Measurements from ENCODE around the gene RUVBL2.
A peak's percentile ranks its signal among the peaks of the same experiment; 100 is the strongest.

Gene RUVBL2

GRCh38 chr19:48989701-48990291 is 3.9 kb upstream of the RUVBL2 start:
- peak in 8 of 14 donors; percentile 9 to 52 (median 35) for DNase-seq

GRCh38 chr19:48990400-48990799 is 3.3 kb upstream of the RUVBL2 start:
- DNase-seq: no peak

GRCh38 chr19:48991011-48991609 is 2.6 kb upstream of the RUVBL2 start:
- no peak for DNase-seq

- DNase-seq: peak in 7 of 14 donors; percentile 15 to 49 (median 34)
Observed at GRCh38 chr19:48991873-48992580, 1.7 kb upstream of the RUVBL2 start.

GRCh38 chr19:48992581-48993174 is 1.0 kb upstream of the RUVBL2 start:
- DNase-seq: peak in 7 of 14 donors; percentile 45 to 75 (median 67)

GRCh38 chr19:48994035-48994386 is 324 bp downstream of the RUVBL2 start:
- no peak for DNase-seq

- DNase-seq: no peak
Observed at GRCh38 chr19:48997972-48998371, 4.3 kb downstream of the RUVBL2 start.

- no peak for DNase-seq
Observed at GRCh38 chr19:48999481-49000325, 6.0 kb downstream of the RUVBL2 start.

GRCh38 chr19:49004133-49004532 is 10.4 kb downstream of the RUVBL2 start:
- no peak for DNase-seq

GRCh38 chr19:49004964-49005614 is 11.4 kb downstream of the RUVBL2 start:
- DNase-seq: no peak

- DNase-seq: no peak
Observed at GRCh38 chr19:49006905-49007304, 13.2 kb downstream of the RUVBL2 start.

- DNase-seq: no peak
Observed at GRCh38 chr19:49009828-49010227, 16.1 kb downstream of the RUVBL2 start.

- DNase-seq: no peak
Observed at GRCh38 chr19:49010453-49010852, 16.8 kb downstream of the RUVBL2 start.

- DNase-seq: no peak
Observed at GRCh38 chr19:49011194-49011593, 17.5 kb downstream of the RUVBL2 start.

GRCh38 chr19:49014123-49014869 is 20.6 kb downstream of the RUVBL2 start:
- DNase-seq: no peak

GRCh38 chr19:49014870-49015255 is 21.2 kb downstream of the RUVBL2 start:
- DNase-seq: no peak

GRCh38 chr19:49016067-49016839 is 22.6 kb downstream of the RUVBL2 start:
- no peak for DNase-seq

- DNase-seq: no peak
Observed at GRCh38 chr19:49017041-49017665, 23.5 kb downstream of the RUVBL2 start, which contains the start of gene LHB. Gene LHB, minus strand, starts transcription at chr19:49017091. Its CDS starts 10 bp downstream, at chr19:49017081.

GRCh38 chr19:49017666-49018351 is 24.1 kb downstream of the RUVBL2 start:
- DNase-seq: peak in 1 of 14 donors; percentile 31

Measured in C1 segment of cervical spinal cord (tissue), 14 donors.